ENCODE data around the gene PAQR5.

DNA sequence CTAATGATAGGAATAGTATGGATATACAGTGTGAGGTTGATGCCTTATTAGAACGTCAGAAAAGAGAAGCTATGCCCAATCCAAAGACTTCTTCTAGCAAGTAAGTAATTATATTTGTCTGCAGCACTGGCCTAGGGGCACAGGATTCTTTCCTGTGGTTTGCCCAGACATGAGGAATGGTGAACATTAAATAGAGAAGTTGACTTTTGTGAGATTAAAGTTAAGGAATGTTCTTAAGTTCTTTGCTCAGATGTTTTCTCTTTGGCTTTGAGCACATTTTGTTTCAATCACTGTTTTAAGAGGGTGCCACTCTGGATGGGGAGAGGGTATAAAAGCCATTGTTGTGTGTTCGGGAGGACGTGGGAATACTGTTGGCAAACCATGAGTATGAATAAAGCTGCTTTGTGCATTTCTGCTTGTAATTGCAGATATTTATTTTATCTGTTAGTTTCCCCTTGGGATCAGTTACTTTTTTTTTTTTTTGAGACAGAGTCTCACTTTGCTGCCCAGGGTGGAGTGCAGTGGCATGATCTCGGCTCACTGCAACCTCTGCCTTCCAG, 123.7 kb downstream of the PAQR5 start:
- TF ChIP-seq, protein P1, sequence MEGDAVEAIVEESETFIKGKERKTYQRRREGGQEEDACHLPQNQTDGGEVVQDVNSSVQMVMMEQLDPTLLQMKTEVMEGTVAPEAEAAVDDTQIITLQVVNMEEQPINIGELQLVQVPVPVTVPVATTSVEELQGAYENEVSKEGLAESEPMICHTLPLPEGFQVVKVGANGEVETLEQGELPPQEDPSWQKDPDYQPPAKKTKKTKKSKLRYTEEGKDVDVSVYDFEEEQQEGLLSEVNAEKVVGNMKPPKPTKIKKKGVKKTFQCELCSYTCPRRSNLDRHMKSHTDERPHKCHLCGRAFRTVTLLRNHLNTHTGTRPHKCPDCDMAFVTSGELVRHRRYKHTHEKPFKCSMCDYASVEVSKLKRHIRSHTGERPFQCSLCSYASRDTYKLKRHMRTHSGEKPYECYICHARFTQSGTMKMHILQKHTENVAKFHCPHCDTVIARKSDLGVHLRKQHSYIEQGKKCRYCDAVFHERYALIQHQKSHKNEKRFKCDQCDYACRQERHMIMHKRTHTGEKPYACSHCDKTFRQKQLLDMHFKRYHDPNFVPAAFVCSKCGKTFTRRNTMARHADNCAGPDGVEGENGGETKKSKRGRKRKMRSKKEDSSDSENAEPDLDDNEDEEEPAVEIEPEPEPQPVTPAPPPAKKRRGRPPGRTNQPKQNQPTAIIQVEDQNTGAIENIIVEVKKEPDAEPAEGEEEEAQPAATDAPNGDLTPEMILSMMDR (IDR thresholded peaks at IDR 0.05) = no peak
- no peak for TF ChIP-seq POLR2A (IDR thresholded peaks at IDR 0.05)

All from body of pancreas (tissue), 4 donors.